Trophoblast cell (in vitro differentiated cells and primary cell): ENCODE results near the gene MRGPRD.

ENCODE experiments used
- DNase-seq, 2 donors: peaks; one replicate each; pipeline ENCODE4 v3.0.0-alpha.2; 2016
- H2AFZ ChIP-seq: 2 replicates; pipeline ENCODE4 v1.6.1; 2013; ENCODE audit warnings: low read length, moderate library complexity, mild to moderate bottlenecking; ENCODE audit not compliant: insufficient read depth, poor library complexity
- H2AK5ac ChIP-seq: 2 replicates; pipeline ENCODE4 v1.6.1; 2013; ENCODE audit warnings: mild to moderate bottlenecking, low read length
- H2BK120ac ChIP-seq: 2 replicates; pipeline ENCODE4 v1.6.1; 2013; ENCODE audit warnings: low read length, mild to moderate bottlenecking, moderate library complexity; ENCODE audit not compliant: insufficient read depth, poor library complexity
- H2BK12ac ChIP-seq: 2 replicates; pipeline ENCODE4 v1.6.1; 2013; ENCODE audit warnings: mild to moderate bottlenecking, low read length, moderate library complexity
- H2BK5ac ChIP-seq: 2 replicates; pipeline ENCODE4 v1.6.1; 2013; ENCODE audit warnings: low read length, low read depth, moderate library complexity, mild to moderate bottlenecking; ENCODE audit not compliant: poor library complexity
- H3K14ac ChIP-seq: 2 replicates; pipeline ENCODE4 v1.6.1; 2013; ENCODE audit warnings: mild to moderate bottlenecking, low read length
- H3K18ac ChIP-seq: 2 replicates; pipeline ENCODE4 v1.6.1; 2013; ENCODE audit warnings: mild to moderate bottlenecking, low read length
- H3K23ac ChIP-seq: 2 replicates; pipeline ENCODE4 v1.6.1; 2013; ENCODE audit warnings: low read length
- H3K27ac ChIP-seq: 2 replicates; pipeline ENCODE4 v1.5.1; 2013; ENCODE audit warnings: low read depth, mild to moderate bottlenecking, inconsistent platforms, low read length, moderate library complexity
- H3K27me3 ChIP-seq: 2 replicates; pipeline ENCODE4 v1.6.1; 2013; ENCODE audit warnings: inconsistent platforms, mild to moderate bottlenecking, low read length, moderate library complexity; ENCODE audit not compliant: insufficient read depth
- H3K36me3 ChIP-seq, 2 experiments: 1 replicate in 1 of 2; 2 replicates in 1 of 2; pipeline ENCODE4 v1.6.1; 2013; ENCODE audit warnings: low read length in 2 of 2, mild to moderate bottlenecking in 2 of 2, moderate library complexity in 1 of 2; ENCODE audit not compliant: insufficient read depth in 2 of 2, control insufficient read depth in 1 of 2
- H3K4ac ChIP-seq: 2 replicates; pipeline ENCODE4 v1.6.1; 2013; ENCODE audit warnings: low read depth, mild to moderate bottlenecking, low read length, moderate library complexity
- H3K4me1 ChIP-seq, 2 experiments: 1 replicate in 1 of 2; 2 replicates in 1 of 2; pipeline ENCODE4 v1.6.1; 2013; ENCODE audit warnings: low read length in 2 of 2, mild to moderate bottlenecking in 2 of 2, moderate library complexity in 1 of 2; ENCODE audit not compliant: insufficient read depth in 2 of 2, control insufficient read depth in 1 of 2
- H3K4me2 ChIP-seq: 2 replicates; pipeline ENCODE4 v1.6.1; 2013; ENCODE audit warnings: inconsistent platforms, mild to moderate bottlenecking, low read length, moderate library complexity
- H3K4me3 ChIP-seq: 2 replicates; pipeline ENCODE4 v1.5.1; 2013; ENCODE audit warnings: mild to moderate bottlenecking, low read depth, low read length, inconsistent platforms
- H3K79me1 ChIP-seq: one replicate; pipeline ENCODE4 v1.6.1; 2013; ENCODE audit warnings: low read length
- H3K79me2 ChIP-seq: 2 replicates; pipeline ENCODE4 v1.6.1; 2013; ENCODE audit warnings: low read length, mild to moderate bottlenecking; ENCODE audit not compliant: control insufficient read depth, insufficient read depth, poor library complexity
- H3K9ac ChIP-seq: 2 replicates; pipeline ENCODE4 v1.6.1; 2013; ENCODE audit warnings: mild to moderate bottlenecking, low read length
- H3K9me3 ChIP-seq: 2 replicates; pipeline ENCODE4 v1.6.1; 2013; ENCODE audit warnings: low read depth, mild to moderate bottlenecking, control low read depth, inconsistent platforms, low read length; ENCODE audit not compliant: insufficient read depth
- H4K12ac ChIP-seq: 2 replicates; pipeline ENCODE4 v1.6.1; 2013; ENCODE audit warnings: low read depth, mild to moderate bottlenecking, low read length, moderate library complexity
- H4K8ac ChIP-seq: 2 replicates; pipeline ENCODE4 v1.6.1; 2013; ENCODE audit warnings: low read depth, mild to moderate bottlenecking, low read length, moderate library complexity
- H4K91ac ChIP-seq: one replicate; pipeline ENCODE4 v1.6.1; 2013; ENCODE audit warnings: low read depth, mild to moderate bottlenecking, low read length, moderate library complexity
- WGBS: extraction: QIAGEN DNeasy Blood & Tissue Kit; methylation state at CpG from one replicate; pipeline ENCODE4 v1.1.7; 2013; ENCODE audit warnings: missing lambda C conversion rate; ENCODE audit not compliant: insufficient read length, insufficient coverage; ENCODE audit errors: extremely low coverage; 5-methylcytosine and 5-hydroxymethylcytosine counted together

Gene MRGPRD

GRCh38 chr11:69022260-69022659 is 41.5 kb upstream of the MRGPRD start:
- WGBS, result no CpG with 5 or more reads among the region's 10 CpGs
- no peaks in the 10 kb centered on the region for H3K36me3 ChIP-seq
- H2BK12ac ChIP-seq, result no peak overlapping the region

GRCh38 chr11:69018924-69019323 is 38.1 kb upstream of the MRGPRD start:
- peaks cover 6% of the 10 kb centered on the region for H3K9me3 ChIP-seq
- no peaks in the 10 kb centered on the region for H3K27me3 ChIP-seq
- no peak overlapping the region for H4K91ac ChIP-seq
- DNase-seq, result no peak
- no peak overlapping the region for H3K4ac ChIP-seq
- H4K12ac ChIP-seq, result no peak overlapping the region
- H3K23ac ChIP-seq, result no peak overlapping the region
- H3K79me2 ChIP-seq, result no peaks in the 10 kb centered on the region
- no peak overlapping the region for H3K4me2 ChIP-seq
- no peak overlapping the region for H2AFZ ChIP-seq
- no peaks in the 10 kb centered on the region for H3K79me1 ChIP-seq
- no peak overlapping the region for H3K4me3 ChIP-seq
- no peak overlapping the region for H2BK5ac ChIP-seq
- no peak overlapping the region for H2BK120ac ChIP-seq
- no CpG with 5 or more reads among the region's 13 CpGs for WGBS
- H3K9ac ChIP-seq, result no peak overlapping the region
- H3K14ac ChIP-seq, result no peak overlapping the region
- no peak overlapping the region for H3K18ac ChIP-seq
- H3K4me1 ChIP-seq, result peaks cover under 1 to 3% of the 10 kb centered on the region in 2 experiments
- no peak overlapping the region for H4K8ac ChIP-seq
- H3K36me3 ChIP-seq, result no peaks in the 10 kb centered on the region
- H3K27ac ChIP-seq, result no peak overlapping the region
- no peak overlapping the region for H2BK12ac ChIP-seq
- no peak overlapping the region for H2AK5ac ChIP-seq

More at GRCh38 chr11:69022260-69022659, 41.5 kb upstream of the MRGPRD start:
- Histone ChIP-seq H3K4ac (no peak overlapping the region), H3K9ac (no peak overlapping the region), H2AFZ (no peak overlapping the region), H3K4me2 (no peak overlapping the region), H3K79me2 (no peaks in the 10 kb centered on the region), H3K4me1 (no peaks in the 10 kb centered on the region), H3K9me3 (peaks cover 1% of the 10 kb centered on the region), H4K12ac (no peak overlapping the region), H2BK120ac (no peak overlapping the region), H2AK5ac (no peak overlapping the region), H4K91ac (no peak overlapping the region), H3K4me3 (no peak overlapping the region), H3K79me1 (no peaks in the 10 kb centered on the region), H2BK5ac (no peak overlapping the region), H3K27me3 (no peaks in the 10 kb centered on the region), H3K14ac (no peak overlapping the region), H3K23ac (no peak overlapping the region), H3K18ac (no peak overlapping the region), H4K8ac (no peak overlapping the region), H3K27ac (no peak overlapping the region)
- DNase-seq, result no peak

GRCh38 chr11:69017951-69018350 is 37.2 kb upstream of the MRGPRD start:
- DNase-seq, result no peak
- Histone ChIP-seq H3K9me3 (peaks cover 6% of the 10 kb centered on the region), H3K36me3 (no peaks in the 10 kb centered on the region), H4K12ac (no peak overlapping the region), H4K8ac (no peak overlapping the region), H3K4me1 (peaks cover 7 to 10% of the 10 kb centered on the region in 2 experiments), H3K18ac (no peak overlapping the region), H2BK120ac (no peak overlapping the region), H3K23ac (no peak overlapping the region), H3K27ac (no peak overlapping the region), H4K91ac (no peak overlapping the region), H2AK5ac (no peak overlapping the region), H3K4me3 (no peak overlapping the region), H2AFZ (no peak overlapping the region), H3K9ac (no peak overlapping the region), H3K4ac (no peak overlapping the region), H3K4me2 (no peak overlapping the region), H3K14ac (no peak overlapping the region), H3K79me1 (no peaks in the 10 kb centered on the region), H3K27me3 (no peaks in the 10 kb centered on the region), H3K79me2 (no peaks in the 10 kb centered on the region), H2BK5ac (no peak overlapping the region), H2BK12ac (no peak overlapping the region)
- no CpG with 5 or more reads among the region's 10 CpGs for WGBS

GRCh38 chr11:69014898-69015549 is 34.2 kb upstream of the MRGPRD start:
- no peak for DNase-seq
- Histone ChIP-seq H4K12ac (no peak overlapping the region), H3K79me2 (no peaks in the 10 kb centered on the region), H2BK120ac (no peak overlapping the region), H4K91ac (no peak overlapping the region), H3K23ac (no peak overlapping the region), H3K27ac (no peak overlapping the region), H3K9ac (no peak overlapping the region), H2BK5ac (no peak overlapping the region), H3K18ac (no peak overlapping the region), H3K14ac (no peak overlapping the region), H3K4ac (no peak overlapping the region), H3K4me3 (no peak overlapping the region), H2AFZ (no peak overlapping the region), H3K79me1 (peaks cover 2% of the 10 kb centered on the region), H4K8ac (no peak overlapping the region), H3K4me2 (no peak overlapping the region), H3K4me1 (peaks cover 21 to 24% of the 10 kb centered on the region in 2 experiments), H3K9me3 (peaks cover 6% of the 10 kb centered on the region), H3K27me3 (no peaks in the 10 kb centered on the region), H2BK12ac (no peak overlapping the region), H2AK5ac (no peak overlapping the region), H3K36me3 (no peaks in the 10 kb centered on the region)
- no CpG with 5 or more reads among the region's 9 CpGs for WGBS
